Endothelial cell of umbilical vein (primary cell): ENCODE data around the gene ABCC4. TPM values are rescaled to one million over a fixed set of nuclear protein-coding genes. Genes with fewer than 3 reads are reported as not detected.

ENCODE experiments used
- BruUV-seq: library from RNA; stranded (reverse); fragments of 400-500 nt; replicated peaks from 2 replicates; lab custom pipeline; 2021; lab: Mats Ljungman, UMichigan
- CTCF ChIA-PET: fragments of 300-600, 350-600 bp; sonication (Branson Sonifier 250); formaldehyde crosslinking; loops from one replicate; lab custom pipeline; 2021; ENCODE audit warnings: antibody characterized with exemption, inconsistent platforms; lab: Charles Lee
- POLR2A ChIA-PET: fragments of 300-600, 350-600 bp; sonication (Branson Sonifier 250); formaldehyde crosslinking; loops from one replicate; lab custom pipeline; 2021; ENCODE audit warnings: antibody characterized with exemption, inconsistent platforms; lab: Charles Lee
- DNase-seq: peaks from one replicate; pipeline ENCODE4 v3.0.0-alpha.2; 2011; ENCODE audit warnings: low read depth, low spot score
- FAIRE-seq: peaks from 2 replicates; lab custom pipeline; 2011; peaks lifted over from hg19 to GRCh38; lab: Jason Lieb, UNC
- H2AFZ ChIP-seq: 2 replicates; pipeline ENCODE4 v1.6.0; 2012; ENCODE audit warnings: low read depth, low read length, control low read depth, inconsistent platforms
- H3K27ac ChIP-seq: 2 replicates; pipeline ENCODE4 v1.5.1; 2011; ENCODE audit warnings: low read depth, mild to moderate bottlenecking, control low read depth, low read length, moderate library complexity; ENCODE audit not compliant: insufficient read depth
- H3K27me3 ChIP-seq, 2 experiments: 2 replicates each; pipeline versions ENCODE4 v1.6.0 to v1.6.1; 2011; ENCODE audit warnings: low read length in 2 of 2, mixed read lengths in 1 of 2; ENCODE audit not compliant: control insufficient read depth in 2 of 2, insufficient read depth in 2 of 2
- H3K36me3 ChIP-seq, 2 experiments: 2 replicates in 1 of 2; 3 replicates in 1 of 2; pipeline ENCODE4 v1.5.1; 2011; ENCODE audit warnings: low read length in 2 of 2, mild to moderate bottlenecking in 1 of 2, moderate library complexity in 1 of 2; ENCODE audit not compliant: control insufficient read depth in 2 of 2, insufficient read depth in 2 of 2; ENCODE audit errors: extremely low read depth in 1 of 2
- H3K4me1 ChIP-seq: 3 replicates; pipeline ENCODE4 v1.5.1; 2011; ENCODE audit warnings: mild to moderate bottlenecking, low read length; ENCODE audit not compliant: control insufficient read depth, insufficient read depth; ENCODE audit errors: extremely low read depth
- H3K4me2 ChIP-seq: 2 replicates; pipeline ENCODE4 v1.6.1; 2011; ENCODE audit warnings: low read length, control low read depth, mixed read lengths; ENCODE audit not compliant: insufficient read depth
- H3K4me3 ChIP-seq, 3 experiments: fragments of 200-600 bp in 1 of 3; sonication (generic), shearing (Covaris generic) in 1 of 3; replicated peaks in 1 of 3; 2 replicates each; pipeline ENCODE4 v1.5.1; 2011 to 2016; ENCODE audit warnings: control low read depth in 3 of 3, low read length in 3 of 3, mild to moderate bottlenecking in 2 of 3, inconsistent platforms in 1 of 3, low read depth in 1 of 3, moderate library complexity in 1 of 3; ENCODE audit not compliant: insufficient read depth in 1 of 3
- H3K79me2 ChIP-seq: 2 replicates; pipeline ENCODE4 v1.6.0; 2012; ENCODE audit warnings: low read length, inconsistent platforms; ENCODE audit not compliant: control insufficient read depth, insufficient read depth
- H3K9ac ChIP-seq: replicated peaks from 2 replicates; pipeline ENCODE3; 2011; ENCODE audit warnings: low read length, control low read depth; ENCODE audit not compliant: insufficient read depth; ENCODE audit errors: extremely low read depth
- H3K9me1 ChIP-seq: replicated peaks from 3 replicates; pipeline ENCODE4 v1.6.0; 2011; ENCODE audit warnings: mild to moderate bottlenecking, low read length; ENCODE audit not compliant: control insufficient read depth, insufficient read depth; ENCODE audit errors: extremely low read depth
- H3K9me3 ChIP-seq: replicated peaks from 2 replicates; pipeline ENCODE4 v1.5.1; 2012; ENCODE audit warnings: low read length, inconsistent platforms; ENCODE audit not compliant: control insufficient read depth, insufficient read depth
- H4K20me1 ChIP-seq: replicated peaks from 2 replicates; pipeline ENCODE3; 2011; ENCODE audit warnings: mild to moderate bottlenecking, low read length; ENCODE audit not compliant: control insufficient read depth, insufficient read depth; ENCODE audit errors: extremely low read depth
- CTCF ChIP-seq, 2 donors: IDR thresholded peaks; 1 replicate in 1 of 2; 2 replicates in 1 of 2; pipeline ENCODE4 v1.5.1; 2011; ENCODE audit warnings: low read length in 2 of 2, mild to moderate bottlenecking in 2 of 2, moderate library complexity in 2 of 2, control low read depth in 1 of 2, inconsistent platforms in 1 of 2, low read depth in 1 of 2; ENCODE audit not compliant: insufficient read depth in 1 of 2; ENCODE audit errors: extremely low read depth in 1 of 2
- EZH2 ChIP-seq: IDR thresholded peaks from 2 replicates; pipeline ENCODE4 v1.6.1; 2012; ENCODE audit warnings: borderline replicate concordance, low read depth, mild to moderate bottlenecking, moderate library complexity, low read length, inconsistent platforms; ENCODE audit not compliant: severe bottlenecking
- FOS ChIP-seq: IDR thresholded peaks from 2 replicates; pipeline ENCODE4 v1.6.1; 2011; ENCODE audit warnings: mild to moderate bottlenecking, low read length, moderate library complexity, borderline replicate concordance; ENCODE audit not compliant: insufficient read depth
- GATA2 ChIP-seq: IDR thresholded peaks from 2 replicates; pipeline ENCODE4 v1.7.0; 2011; ENCODE audit warnings: low read depth, mild to moderate bottlenecking, moderate library complexity, mixed read lengths, low read length; ENCODE audit not compliant: insufficient read length, insufficient read depth
- JUN ChIP-seq: IDR thresholded peaks from 2 replicates; pipeline ENCODE4 v1.6.1; 2011; ENCODE audit warnings: borderline replicate concordance, low read depth; ENCODE audit not compliant: insufficient read length, insufficient read depth
- MAX ChIP-seq: IDR thresholded peaks from 2 replicates; pipeline ENCODE4 v1.6.1; 2011; ENCODE audit not compliant: insufficient read depth, insufficient read length
- MYC ChIP-seq: IDR thresholded peaks from one replicate; pipeline ENCODE4 v1.6.1; 2011; ENCODE audit warnings: mild to moderate bottlenecking, low read depth, low read length
- POLR2A ChIP-seq: IDR thresholded peaks from 2 replicates; pipeline ENCODE4 v1.6.1; 2012; ENCODE audit warnings: low read depth, mild to moderate bottlenecking, control low read depth, low read length
- POLR2AphosphoS5 ChIP-seq: IDR thresholded peaks from 2 replicates; pipeline ENCODE4 v1.6.1; 2012; ENCODE audit warnings: low read depth, mild to moderate bottlenecking, control low read depth, low read length, moderate library complexity; ENCODE audit not compliant: insufficient read depth
- dilution Hi-C: fragments of 300-500 bp; cut with MboI; formaldehyde crosslinking; loops from one replicate; pipeline ENCODE4 v1.15.0; 2019; ENCODE audit warnings: low sequenced_read_pairs; ENCODE audit not compliant: extremely low pct_ligation_motif_present
- intact Hi-C: fragments of 100-400 bp; cut with micrococcal nuclease; formaldehyde crosslinking; loops from one replicate; pipeline ENCODE4 v1.10.0; 2022
- polyA plus RNA-seq, 4 experiments: library from polyadenylated mRNA; depleted of rRNA in 3 of 4; stranded (reverse) in 3 of 4; unstranded in 1 of 4; fragments of >200 nt; gene quantifications; 2 replicates each; pipeline versions ENCODE4 v1.2.1 to v1.2.3, GENCODE V29; 2011 to 2012; ENCODE audit warnings: missing spikeins in 1 of 4
- total RNA-seq: library from RNA; stranded (reverse); gene quantifications from 2 replicates; pipeline ENCODE4 v1.2.3, GENCODE V29; 2021

The ABCC4 gene
- total and polyA plus RNA-seq, 2 donors (not counting 3 experiments of a cell fraction or from before 2014, with no cell fraction given): 9.2 to 15.9 TPM

GRCh38 chr13:95222733-95223018 is 78.6 kb downstream of the ABCC4 start:
- H3K36me3 ChIP-seq: no peaks in the 10 kb centered on the region
- no peaks in the 10 kb centered on the region for H4K20me1 ChIP-seq
- POLR2A ChIA-PET: no interaction called here
- no peak overlapping the region for H2AFZ ChIP-seq
- no peak overlapping the region for H3K4me3 ChIP-seq
- TF ChIP-seq POLR2AphosphoS5 (no peak), MYC (no peak), POLR2A (no peak), EZH2 (no peak), GATA2 (no peak), JUN (no peak), MAX (no peak), CTCF (IDR thresholded peaks at IDR 0.05; ENCODE audit: extremely low read depth in 1 of 2, insufficient read depth in 1 of 2, low read depth in 1 of 2, low read length in 2 of 2) (no peak), FOS (no peak)
- CTCF ChIA-PET: interaction anchor here (0.8 to 1.5 kb wide), 2 partner anchors 10 to 14 kb away, joined by 4 to 5 read pairs; no protein-coding TSS in a partner anchor
- no peak overlapping the region for H3K9ac ChIP-seq
- H3K79me2 ChIP-seq: no peaks in the 10 kb centered on the region
- no peaks in the 10 kb centered on the region for H3K27me3 ChIP-seq
- H3K9me3 ChIP-seq: no peaks in the 10 kb centered on the region
- dilution Hi-C loops (no loop called here), intact Hi-C loops (no loop called here)
- no peak overlapping the region for H3K4me2 ChIP-seq
- no peaks in the 10 kb centered on the region for H3K9me1 ChIP-seq
- DNase-seq (no peak), FAIRE-seq (no peak)
- no peak overlapping the region for H3K27ac ChIP-seq
- BruUV-seq: no TSS peak
- H3K4me1 ChIP-seq: no peaks in the 10 kb centered on the region
